EL (cell line): ENCODE measurements around the gene KDM4C.

ENCODE experiments used
- DNase-seq: peaks from one replicate; pipeline ENCODE4 v3.0.0-alpha.2; 2016

The KDM4C gene

DNA sequence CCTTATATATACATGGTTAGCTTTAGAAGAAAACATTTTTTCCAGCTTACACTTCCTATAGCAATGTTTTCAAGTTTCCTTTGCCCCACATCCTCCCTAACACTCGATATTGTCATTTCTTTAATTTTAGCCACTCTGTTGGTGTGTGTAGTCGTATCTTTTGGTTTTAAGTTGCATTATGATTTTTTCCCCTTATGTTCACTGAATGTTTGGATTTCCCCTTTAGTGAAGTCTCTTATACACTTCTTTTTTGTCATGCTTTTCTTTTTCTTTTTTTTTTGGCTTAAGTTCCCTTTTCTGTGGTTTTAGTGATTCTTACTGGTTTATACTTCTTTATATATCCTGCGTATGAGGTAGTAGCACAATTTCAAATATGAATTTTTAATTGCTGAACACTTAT lies 58.8 kb downstream of the KDM4C start:
- no peak for DNase-seq

DNA sequence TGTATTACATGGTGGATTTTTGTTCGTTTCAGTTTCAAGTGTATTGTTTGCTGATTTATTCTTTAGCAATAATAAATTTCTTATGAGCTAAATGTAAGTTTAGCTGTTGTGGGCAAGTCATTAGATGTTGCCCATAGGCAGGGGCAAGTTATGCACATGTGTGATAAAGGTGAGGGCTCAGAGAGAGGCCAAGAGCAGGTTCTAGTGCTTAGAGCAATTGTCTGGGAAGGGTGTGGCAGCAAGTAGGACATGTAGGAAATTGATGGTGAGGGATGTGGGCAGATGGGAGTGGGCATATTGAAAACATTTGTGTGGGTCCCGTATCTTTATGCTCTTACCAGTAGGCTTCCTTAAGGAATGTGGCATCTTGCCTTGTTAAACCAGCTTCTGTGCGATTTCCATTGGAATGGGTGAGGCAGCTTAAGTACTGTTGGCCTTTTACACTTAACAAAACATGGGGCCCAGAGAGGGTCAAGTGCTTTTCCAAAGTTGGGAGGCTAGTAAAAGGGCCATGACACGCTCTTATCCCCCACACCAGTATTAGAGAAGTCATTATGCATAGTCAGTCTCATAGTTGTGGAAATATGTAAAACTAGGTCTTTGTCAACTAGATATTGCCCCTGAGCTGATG lies 60.6 kb downstream of the KDM4C start:
- DNase-seq: no peak

DNA sequence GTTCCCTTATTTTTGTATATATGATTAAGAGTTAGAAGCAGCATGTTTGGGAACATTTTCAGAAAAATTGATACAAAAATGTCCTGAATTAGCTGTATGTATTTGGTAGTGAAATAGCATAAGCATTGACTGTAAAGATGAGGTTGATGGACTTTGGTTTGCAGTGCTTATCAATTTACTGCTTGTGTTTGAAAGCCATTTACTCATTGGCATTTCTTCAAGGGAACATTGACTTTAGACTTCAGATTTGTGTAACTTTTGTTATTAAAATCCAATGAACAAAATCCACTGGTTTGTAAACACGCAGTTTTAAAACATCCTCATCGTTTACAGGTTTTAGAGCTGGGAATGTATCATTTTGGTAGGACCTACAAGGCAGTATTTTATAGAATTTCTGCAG lies 61.3 kb downstream of the KDM4C start:
- DNase-seq: no peak

DNA sequence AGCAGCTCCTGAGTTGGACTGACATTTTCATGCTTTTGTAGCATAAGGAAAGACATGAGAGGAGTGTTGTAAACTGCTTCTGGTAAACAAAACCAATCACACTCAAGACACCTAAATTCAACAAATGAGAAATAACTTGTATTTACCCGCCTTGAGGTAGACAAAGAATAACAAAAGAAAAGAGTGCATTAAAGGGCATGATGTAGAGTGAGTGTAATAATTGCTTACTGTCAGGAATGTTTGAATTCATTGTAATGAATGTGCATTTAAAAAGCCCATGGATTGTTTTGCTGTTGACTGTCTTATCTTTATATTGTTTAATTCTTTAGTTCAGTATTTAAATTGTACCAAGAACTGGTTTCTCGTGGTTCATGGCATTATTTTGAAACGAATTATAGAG lies 61.8 kb downstream of the KDM4C start:
- no peak for DNase-seq

DNA sequence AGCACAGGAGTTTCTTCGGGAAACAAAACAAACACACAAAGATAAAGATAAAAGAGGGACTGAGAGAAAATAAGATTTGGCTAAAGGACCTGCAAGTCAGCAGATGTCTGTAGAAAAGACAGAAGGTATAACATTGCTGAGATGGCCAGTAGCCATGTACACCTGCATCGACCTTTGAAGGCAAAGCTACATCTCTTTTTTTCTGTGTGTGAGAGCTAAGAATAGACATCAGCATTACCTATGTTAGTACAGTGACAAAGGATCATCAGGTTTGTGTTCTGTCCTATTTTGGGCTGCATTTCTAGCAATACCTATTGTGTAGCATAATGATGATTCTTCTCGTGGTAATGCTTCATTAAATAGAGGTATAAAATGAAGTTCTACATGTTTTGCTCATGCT lies 64.9 kb downstream of the KDM4C start:
- DNase-seq: no peak

DNA sequence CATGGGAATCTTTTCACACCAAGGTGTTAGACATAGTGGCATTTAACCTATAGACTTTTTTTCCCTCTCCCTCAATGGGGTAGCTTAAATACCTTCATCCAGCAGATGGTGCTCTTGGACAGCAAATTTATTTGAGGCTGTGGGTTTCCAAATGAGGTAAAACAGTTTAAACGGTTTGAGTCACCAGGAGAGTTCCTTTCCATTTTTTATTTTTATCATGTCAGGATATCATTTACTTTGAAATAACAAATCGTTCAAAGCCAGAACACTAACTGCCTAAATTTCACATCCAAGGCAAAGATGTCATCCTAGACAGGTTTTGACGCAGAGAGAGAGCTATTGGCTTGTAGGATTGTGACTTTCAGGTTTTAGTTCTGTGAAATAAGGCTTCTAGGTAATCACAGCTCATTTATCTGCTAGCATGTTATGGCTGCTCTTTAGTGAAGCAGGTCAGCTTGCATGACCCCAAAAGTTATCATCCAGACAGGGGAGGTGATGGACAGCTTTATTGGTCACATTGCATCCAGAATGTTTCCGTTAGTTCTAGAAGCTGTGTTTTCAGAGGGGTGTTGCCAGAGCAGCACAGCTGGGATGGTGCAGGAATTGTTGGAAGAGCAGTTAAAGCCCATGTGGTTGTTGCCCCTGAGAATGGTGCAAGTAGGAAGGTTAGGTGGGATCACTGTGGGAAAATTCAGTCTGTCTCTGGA lies 69.8 kb downstream of the KDM4C start:
- DNase-seq: peak; percentile 59

DNA sequence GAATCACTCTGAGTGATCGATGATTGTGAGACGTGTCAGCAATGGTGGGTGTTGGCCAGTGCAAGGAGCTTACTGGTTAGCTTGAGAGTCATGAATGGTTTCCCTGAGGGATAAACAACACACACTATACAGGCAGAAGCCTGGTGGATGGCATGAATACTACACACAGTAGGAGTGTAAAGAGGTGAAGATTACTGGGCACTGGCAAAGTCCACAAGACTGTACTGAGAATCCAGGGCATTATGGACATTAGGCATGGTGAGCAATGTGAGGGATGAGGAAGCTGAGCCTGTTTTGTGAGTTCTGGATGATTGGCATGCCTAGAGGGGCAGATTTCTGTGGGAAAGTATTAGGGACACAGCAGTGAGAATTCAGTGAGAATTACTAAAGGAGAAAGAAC lies 71.3 kb downstream of the KDM4C start:
- DNase-seq: no peak

DNA sequence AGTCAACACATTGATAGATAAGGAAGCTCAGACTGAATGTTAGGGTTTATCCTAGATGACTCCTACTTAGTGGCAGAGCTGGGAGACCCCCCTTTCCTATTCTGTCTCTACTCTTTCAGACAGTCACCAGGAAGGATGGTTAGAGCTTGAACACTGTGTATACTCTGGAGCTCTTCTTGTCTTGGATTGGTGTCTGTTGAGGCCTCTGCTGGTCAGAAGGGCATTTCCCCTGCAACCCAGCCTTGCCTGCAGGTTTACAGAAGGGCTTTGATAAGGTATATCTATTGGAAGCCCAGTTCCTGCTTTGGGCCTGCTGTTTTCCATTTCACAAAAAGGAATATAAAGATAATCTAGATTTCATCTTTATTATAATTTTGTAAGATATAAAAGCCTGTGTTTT lies 71.8 kb downstream of the KDM4C start:
- DNase-seq: no peak

DNA sequence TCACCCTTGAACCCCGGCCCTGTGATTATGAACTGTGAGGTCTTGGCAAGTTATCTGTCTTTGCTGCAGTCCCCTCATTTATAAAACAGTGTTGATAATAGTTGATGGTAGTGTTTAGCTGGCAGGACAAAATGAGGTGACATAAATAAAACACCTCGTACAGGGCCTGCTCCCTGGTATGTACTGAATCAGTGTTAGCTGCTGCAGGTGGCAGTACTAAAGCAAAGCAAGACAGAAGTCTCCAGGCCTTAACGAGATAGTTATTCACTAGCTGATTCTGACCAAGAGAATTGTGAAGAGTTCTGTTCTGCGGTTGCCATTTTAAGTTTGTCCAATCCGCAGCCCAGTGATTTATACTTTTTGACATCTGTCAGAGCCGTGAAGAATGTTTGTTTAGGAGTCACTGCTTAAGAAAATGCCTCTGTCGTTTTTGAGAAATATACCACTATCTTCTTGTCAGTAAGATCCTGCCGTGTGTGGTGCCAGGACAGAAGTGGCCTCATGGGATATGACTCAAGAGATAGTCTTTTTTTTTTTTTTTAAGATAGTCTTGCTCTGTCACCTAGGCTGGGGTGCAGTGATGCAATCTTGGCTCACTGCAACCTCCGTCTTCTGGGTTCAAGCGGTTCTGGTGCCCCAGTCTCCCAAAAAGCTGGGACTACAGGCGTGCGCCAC lies 75.9 kb downstream of the KDM4C start:
- peak; percentile 42 for DNase-seq

DNA sequence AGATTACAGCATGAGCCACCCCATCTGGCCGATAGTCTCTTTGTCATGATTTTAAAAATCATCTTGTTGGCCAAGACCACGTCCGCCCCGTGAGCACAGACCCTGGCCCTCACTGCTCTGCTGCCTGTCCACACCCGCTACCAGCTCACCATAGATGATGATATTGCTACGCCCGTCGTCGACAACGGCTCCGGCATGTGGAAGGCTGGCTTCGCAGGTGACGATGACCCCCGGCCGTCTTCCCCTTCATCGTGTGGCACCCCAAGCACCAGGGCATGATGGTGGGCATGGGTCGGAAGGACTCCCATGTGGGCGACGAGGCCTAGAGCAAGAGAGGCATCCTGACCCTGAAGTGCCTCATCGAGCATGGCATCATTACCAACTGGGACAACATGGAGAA lies 76.5 kb downstream of the KDM4C start:
- no peak for DNase-seq

DNA sequence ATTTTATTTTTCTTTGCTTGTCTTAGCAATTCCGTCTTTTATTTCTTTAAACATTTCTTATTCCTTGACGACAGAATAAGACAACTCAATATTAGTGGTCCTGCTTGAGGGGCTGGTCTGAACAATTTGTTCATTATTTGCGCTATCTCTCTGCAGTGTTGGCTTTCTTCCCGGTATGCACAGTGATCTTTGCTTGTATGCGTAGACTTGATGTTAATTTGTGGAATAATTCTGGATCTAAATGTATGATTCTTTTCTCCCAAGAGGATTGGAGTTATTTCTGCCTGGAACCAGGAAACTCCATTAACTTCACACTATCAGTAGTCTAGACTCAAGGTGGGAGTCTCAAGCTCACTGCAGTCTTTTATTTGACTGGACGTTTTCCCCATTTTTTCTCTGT lies 80.4 kb downstream of the KDM4C start:
- DNase-seq: no peak

DNA sequence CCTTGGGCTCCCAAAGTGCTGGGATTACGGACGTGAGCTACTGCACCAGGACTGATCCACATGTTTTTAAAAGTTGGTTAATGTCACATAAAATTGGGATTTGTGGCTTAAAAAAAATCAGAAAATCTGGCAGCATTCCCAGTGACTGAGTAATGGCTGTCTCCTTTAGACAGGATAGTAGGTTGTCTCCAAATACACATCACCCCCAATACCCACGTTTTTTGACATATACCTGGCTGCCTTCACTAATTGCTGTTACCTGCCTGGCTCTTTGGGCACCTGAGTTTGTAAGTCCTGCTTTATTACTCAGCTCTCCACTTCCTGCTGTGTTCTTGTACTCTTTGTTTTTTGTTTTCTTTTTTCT lies 84.8 kb downstream of the KDM4C start:
- DNase-seq: peak; percentile 49

DNA sequence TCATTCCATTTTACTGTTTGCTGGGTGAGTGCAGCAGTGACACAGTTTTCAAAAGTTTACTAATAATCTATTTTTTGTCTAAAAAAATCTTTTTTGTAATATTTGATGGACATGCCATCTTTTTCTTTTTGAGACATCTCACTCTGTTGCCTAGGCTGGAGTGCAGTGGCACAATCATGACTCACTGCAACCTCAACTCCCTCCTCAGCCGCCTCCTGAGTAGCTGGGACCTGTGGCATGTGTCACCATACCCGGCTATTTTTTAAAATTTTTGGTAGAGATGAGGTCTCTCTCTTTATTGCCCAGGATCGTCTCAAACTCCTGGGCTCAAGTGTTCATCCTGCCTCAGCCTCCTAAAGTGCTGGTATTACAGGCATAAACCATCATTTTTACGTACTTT lies 86.0 kb downstream of the KDM4C start:
- DNase-seq: no peak

DNA sequence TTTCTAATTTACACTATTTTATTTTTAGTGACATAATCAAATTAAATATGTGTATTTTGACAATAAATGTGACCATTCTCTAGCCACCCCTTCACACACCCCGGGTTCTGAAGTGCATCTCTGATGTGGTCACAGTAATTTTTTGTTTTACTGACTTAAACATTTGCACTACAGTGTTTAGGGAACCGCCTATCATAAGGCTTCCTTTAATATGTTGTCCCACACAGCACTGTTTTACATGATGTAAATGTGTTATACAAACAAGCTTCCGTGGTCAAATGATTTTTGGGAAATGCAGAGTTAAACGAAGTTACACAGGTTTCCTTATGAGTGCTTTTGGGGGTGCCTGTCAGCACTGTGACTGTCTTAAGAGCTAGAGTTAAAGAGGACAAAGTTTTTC lies 86.5 kb downstream of the KDM4C start:
- no peak for DNase-seq

DNA sequence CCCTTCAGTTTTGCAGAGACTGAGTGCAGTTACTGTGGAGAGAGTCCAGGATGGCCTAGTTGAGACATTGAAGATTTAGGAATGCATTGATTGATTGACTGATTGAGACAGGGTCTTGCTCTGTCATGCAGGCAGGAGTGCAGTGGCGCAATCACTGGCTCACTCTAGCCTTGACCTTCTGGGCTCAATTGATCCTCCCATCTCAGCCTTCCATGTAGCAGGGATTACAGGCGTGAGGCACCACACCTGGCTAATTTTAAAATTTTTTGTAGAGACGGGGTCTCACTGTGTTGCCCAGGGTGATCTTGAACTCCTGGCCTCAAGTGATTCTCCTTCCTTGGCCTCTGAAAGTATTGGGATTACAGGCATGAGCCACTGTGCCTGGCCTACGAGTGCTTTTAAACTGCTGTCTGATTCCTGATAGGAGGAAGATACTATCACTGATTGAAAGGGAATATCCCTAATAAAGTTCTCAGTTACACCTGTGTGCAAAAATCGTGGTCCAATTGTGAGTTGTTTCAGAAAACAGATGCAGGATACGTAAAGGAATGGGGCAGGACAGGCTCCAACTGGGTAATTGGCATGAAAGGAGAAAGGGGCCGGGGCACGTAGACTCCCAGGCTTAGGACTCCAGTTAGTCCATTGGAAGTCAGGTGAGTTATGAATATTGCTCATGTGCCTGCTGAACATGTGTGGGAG lies 87.5 kb downstream of the KDM4C start:
- DNase-seq: no peak

DNA sequence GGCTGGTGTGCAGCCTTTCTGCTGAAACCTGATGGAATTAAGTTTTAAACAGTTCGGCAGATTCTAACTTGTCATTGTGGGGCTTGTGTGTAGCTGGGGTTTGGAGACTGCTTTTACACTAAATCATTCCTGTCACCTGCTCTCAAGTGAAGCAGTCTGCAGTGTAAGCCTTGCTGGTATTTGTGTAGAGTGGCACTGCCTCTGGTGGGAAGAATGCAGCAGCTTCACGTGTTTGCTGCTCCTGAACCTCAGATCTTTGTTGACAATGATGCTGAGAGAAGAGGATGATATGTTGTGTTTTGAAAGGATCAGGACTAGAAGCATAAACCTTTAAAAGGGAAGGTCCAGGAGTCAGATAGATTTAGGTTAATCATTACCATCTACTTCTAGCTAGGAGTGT lies 88.1 kb downstream of the KDM4C start:
- DNase-seq: no peak

DNA sequence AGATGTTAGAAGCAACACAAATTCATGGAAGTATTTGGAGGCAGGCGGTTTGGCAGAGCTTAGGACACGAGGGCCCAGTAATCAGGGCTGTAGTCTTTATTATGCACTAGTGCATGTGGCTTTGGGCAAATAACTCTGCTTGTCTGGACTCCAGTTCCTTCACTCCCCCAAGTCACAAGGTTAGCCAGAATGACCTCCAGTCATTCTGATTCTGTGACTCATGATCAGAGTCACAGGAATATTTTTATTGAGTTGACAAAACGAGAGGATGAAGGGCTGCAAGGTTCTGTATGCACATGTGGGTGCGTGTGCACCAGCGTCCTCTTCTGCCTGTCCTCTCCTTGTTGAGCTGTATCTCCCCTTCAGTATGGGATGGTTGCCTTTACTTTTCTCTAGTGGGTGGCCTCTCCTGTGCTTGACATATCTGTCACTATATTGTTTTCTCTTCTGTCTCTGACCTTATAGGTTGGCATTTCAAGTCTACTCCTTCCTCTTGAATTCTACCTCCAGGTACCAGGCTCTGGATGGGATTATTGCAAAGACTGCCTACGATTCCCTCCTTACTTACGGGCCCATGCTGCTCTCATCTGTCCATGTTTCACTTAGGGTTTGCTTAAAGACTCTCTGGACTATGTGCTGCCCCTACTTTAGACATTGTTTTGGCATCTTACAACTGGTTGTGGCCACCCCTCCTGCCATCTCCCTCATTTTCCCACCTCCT lies 94.6 kb downstream of the KDM4C start:
- DNase-seq: peak; percentile 73

DNA sequence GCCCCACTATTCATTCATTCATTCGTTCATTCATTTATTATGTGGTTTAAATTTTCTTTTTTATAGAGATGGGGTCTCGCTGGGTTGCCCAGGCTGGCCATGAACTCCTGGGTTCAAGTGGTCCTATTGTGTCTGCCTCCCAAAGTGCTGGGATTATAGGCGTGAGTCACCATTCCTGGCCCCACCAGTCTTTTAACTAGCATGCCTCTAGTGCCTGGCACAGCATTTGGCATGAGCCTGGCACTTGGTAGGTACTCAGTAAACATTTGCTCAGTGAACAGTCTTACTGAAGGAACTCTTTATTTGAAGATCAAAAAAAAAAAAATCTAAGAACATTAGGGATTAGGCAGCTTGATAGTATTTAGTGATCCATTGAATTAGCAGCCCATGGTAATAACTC lies 98.1 kb downstream of the KDM4C start:
- no peak for DNase-seq

DNA sequence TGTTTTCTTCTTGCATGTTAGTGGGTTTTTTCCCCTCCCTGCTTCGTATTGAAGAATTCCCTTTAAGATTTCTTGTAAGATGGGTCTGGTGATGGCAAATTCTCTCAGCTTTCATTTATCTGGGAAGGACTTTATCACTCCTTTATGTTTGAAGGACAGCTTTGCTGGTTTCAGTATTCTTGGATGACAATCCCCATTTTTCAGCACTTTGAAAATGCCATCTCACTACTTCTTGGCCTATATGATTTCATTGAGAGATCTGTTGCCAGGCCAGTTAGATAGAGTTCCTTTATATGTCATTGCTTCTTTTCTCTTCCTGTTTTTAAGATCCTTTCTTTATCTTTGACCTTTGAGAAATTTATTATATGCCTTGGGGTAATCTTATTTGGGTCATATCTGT lies 106.3 kb downstream of the KDM4C start:
- DNase-seq: no peak

DNA sequence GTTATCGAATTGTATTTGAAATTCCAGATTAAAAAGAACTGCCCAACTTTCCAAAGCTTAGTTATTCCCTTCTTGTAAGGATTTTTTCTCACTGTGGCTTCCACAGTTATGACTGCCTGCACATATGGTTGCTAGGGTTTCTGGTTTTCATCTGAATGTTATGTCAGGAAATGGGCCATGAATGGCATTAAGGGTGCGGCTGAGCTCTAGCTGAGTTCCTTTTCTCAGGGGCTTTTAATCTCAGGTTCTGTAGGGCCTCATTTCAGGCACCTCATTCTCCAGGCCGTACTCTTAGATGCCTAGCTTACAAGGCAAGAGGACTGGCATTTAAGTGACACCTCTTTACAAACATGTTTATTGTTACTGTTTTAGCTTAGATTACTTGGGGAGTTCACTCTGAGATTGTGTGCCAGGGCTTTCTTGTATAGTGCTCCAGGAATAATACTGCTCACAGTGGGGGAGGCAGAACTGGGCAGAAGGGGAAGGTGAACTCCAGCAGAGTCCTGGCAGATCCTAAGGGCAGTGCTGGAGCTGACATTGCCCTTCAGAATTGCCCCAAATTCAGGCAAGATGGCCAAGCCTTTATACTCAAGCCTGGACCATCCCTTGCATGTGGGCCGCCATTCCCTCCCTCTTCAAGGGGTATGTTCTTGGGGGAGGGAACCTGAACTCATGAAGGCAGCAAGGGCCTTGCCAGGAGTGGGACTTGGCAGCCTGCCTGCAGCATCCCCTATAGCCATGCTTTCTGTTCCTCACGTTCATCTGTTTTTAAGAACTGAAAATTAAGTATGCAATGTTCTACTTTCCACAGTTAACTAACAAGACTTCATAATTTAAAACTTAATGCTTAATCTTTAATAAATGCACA lies 111.5 kb downstream of the KDM4C start:
- no peak for DNase-seq

DNA sequence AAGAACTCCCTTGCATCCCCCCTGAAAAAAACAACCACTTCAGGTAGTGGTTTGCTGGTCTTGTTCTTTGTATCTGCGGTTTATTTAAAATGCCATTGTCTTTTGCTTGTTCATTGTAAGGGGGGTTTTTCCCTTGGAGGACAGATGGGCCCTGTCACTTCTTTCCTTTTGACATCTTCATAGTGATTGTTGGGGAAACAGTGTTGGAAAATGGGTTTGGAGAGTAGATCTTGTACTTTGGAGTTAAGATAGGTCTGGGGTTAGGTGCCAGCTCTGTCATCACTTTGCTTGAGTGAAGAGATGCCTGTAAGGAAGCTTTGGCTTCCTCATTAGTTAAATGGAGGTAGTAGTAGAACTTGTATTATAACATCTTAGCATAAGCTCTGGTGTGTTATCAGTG lies 112.4 kb downstream of the KDM4C start:
- no peak for DNase-seq
